Ureter (tissue), 1 donor: ENCODE results near the gene VIT. TPM values are rescaled to one million over a fixed set of nuclear protein-coding genes. Genes with fewer than 3 reads are reported as not detected.
"Not testable (repeated sequence)": the region's sequence is repeated elsewhere in the genome, so short reads cannot be mapped to it uniquely, and the experiment has no call there.

Experiments used
- DNase-seq: peaks from one replicate; pipeline ENCODE4 v3.0.0-alpha.2; 2020; ENCODE audit warnings: low spot score
- total RNA-seq: library from RNA; stranded (reverse); gene quantifications from one replicate; pipeline ENCODE4 v1.2.4, GENCODE V29; 2023
- donor health status: DM: yes; HTN: yes; CAD: no.

VIT gene
- total RNA-seq, 1 donor from 2014 or later = 7.4 TPM

DNA sequence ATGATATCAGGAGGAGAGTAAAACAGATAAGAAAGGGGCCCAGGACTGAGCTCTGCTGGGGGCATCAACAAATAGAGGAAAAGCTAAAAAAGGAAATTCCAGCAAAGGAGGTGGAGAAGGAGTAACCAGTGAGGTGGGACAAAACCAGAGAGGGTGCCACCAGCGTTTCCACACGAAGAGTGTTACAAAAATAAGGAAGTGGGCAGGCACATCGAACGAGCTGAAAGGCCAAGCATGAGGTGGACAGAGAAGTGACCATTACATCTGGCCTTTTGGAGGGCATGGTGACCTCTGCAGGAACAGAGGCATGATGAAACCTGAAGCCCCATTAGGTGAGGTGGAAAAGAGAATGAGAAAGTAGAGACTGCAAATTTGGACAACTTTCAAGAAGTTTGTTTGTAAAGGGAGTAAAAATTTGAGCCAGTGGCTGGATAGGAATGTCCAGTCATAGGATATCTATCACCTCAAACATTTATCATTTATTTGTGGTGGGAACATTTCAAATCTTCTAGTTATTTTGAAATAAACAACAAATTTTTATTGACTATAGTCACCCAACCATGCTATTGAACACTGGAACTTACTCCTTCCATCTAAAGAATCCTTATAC, 18.4 kb upstream of the VIT start:
- no peak for DNase-seq

DNA sequence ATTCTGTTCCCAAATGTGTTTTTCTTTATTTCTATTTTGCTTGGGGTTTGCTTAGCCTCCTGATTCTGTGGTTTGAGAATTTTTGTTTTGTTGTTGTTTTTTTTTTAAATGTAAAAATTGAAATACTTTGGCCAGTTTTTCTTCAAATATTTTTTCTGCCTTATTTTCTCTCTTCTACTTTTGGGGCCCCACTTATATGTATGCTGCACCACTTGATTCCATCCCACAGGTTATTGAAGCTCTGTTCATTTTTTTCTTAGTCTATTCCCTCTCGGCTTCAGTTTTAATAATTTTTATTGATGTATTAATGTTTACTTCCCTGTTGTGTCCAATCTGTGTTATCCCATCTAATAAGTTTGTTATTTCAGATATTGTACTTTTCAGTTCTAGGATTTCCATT, 17.7 kb upstream of the VIT start:
- no peak for DNase-seq

- DNase-seq = no peak
These were observed 16.5 kb upstream of the VIT start for GRCh38 chr2:36680012-36680411.

GRCh38 chr2:36682562-36682961, 13.9 kb upstream of the VIT start:
- DNase-seq = no peak

DNA sequence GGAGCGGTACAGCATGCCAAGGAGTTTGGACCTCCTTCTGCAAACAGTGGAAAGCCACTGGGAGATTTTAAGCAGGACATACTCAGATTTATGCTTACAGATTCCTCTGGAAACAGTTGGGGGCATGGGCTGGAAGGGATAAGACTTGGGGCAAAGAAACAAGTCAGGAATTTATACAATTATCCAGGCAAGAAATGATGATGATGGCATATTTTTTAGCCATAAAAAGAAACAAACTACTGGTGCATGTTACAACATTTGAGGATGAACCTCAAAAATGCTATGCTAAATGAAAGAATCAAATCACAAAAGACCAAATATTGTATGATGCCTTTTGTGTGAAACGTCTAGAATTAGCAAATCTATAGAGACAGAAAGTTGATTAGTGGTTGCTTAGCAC, 13.5 kb upstream of the VIT start:
- no peak for DNase-seq

GRCh38 chr2:36688291-36688690, 8.2 kb upstream of the VIT start:
- DNase-seq = not testable (repeated sequence)

DNA sequence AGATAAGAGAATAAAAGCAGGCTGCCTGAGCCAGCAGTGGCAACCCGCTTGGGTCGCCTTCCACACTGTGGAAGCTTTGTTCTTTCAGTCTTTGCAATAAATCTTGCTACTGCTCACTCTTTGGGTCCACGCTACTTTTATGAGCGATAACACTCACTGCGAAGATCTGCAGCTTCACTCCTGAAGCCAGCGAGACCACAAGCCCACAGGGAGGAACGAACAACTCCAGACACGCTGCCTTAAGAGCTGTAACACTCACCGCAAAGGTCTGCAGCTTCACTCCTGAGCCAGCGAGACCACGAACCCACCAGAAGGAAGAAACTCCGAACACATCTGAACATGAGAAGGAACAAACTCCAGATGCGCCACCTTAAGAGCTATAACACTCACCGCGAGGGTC, 7.5 kb upstream of the VIT start:
- not testable (repeated sequence) for DNase-seq

GRCh38 chr2:36692121-36692520, 4.4 kb upstream of the VIT start:
- DNase-seq = no peak

- no peak for DNase-seq
These were observed 2.7 kb upstream of the VIT start for GRCh38 chr2:36693825-36694224.

DNA sequence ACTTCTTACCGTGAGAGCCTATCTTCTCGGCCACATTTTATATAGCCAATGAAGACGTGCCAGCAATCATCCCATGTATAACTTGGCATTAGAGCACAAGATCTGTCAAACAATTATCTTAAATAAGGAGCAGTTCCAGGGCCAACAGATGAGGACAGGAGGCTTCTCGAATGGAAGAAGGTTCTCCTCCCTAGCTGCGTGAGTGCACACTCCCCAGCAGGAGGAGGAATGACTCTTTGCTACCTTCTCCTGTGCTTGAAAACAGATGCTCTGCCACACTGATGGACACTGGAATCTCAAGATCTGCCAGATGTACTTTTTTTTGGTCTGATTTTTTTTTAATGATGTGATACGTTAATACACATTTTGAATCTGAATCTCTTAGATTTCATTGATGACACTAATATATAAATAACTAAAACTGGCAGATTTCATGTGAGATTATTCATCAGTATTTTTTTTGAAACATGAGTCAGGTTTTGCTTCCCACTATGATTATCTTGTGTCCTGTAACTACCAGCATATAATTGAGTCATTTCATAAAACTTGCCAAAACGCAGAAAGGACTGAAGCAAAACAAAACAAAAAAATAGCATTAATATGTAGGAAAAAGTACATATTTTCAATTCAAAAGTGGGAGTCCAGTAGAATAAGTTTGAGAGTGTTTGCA, 626 bp upstream of the VIT start:
- DNase-seq = no peak

DNA sequence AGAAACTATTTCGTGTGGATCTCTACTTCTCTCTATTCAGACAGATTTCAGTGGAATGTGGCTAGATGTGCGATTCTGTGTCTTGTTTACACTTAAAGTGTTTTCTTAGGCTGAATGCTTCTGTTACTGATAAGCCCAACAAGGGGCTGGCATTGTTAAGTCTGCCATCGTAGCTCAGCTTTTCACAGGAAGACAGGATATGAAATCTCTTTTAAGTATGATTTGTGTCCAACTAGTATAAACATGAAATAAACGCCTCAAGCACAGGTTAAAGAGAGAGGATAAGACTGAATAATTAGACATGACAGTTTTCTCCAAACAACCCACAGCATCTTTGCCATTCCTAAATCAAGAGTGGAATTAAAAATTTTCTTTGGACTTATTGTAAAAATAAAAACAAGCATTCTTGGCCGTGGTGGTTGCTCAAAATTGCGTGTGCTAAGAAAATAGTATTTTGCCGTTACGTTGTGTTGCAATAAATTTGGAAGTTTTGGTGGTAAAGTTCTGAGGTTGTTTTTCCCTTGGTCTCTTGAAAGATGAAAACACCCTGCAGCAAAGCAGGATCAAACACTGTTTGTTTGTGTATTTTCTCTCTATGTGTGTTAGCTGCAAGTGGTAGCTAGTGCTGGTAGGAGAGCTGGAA, 1.0 kb downstream of the VIT start:
- no peak for DNase-seq

- no peak for DNase-seq
These were observed 2.5 kb downstream of the VIT start for GRCh38 chr2:36698993-36699392.

- DNase-seq = no peak
These were observed 3.8 kb downstream of the VIT start for GRCh38 chr2:36700311-36700710.

- no peak for DNase-seq
These were observed 4.9 kb downstream of the VIT start for GRCh38 chr2:36701391-36701795.

- DNase-seq = no peak
These were observed 5.4 kb downstream of the VIT start for GRCh38 chr2:36701918-36702317.

- DNase-seq = no peak
These were observed 6.3 kb downstream of the VIT start for GRCh38 chr2:36702781-36703180.

GRCh38 chr2:36704475-36705150, 8.1 kb downstream of the VIT start:
- DNase-seq = no peak

DNA sequence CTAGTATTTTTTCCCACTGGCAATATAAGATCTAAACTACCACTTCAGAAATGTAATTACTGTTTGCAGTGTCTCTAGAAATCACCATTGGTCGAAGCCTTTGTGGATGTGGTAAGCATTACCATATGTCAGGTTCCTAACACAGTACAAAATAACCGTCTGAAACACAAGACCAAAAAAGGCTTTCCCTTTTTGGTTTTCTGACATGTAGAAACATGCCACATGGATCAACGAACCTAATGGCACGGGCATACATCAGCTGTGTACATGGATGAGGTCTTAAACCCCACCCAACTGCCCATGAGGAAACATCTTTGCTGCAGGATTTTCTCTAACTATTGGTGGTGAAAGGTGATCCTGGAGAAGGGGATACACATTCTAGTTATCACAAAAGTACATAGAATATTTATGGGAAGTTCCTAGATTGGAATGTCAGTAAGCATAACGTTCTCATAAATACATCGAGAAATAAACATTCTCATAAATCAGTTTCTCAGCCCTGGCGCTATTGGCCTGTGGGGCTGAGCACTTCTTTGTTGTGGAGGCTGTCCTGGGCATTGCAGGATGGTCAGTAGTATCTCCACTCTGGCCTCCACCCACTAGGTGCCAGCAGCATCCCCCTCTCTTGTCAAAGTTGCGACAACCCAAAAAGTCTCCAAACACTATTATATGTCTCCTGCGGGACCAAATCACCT, 9.0 kb downstream of the VIT start:
- DNase-seq = no peak

DNA sequence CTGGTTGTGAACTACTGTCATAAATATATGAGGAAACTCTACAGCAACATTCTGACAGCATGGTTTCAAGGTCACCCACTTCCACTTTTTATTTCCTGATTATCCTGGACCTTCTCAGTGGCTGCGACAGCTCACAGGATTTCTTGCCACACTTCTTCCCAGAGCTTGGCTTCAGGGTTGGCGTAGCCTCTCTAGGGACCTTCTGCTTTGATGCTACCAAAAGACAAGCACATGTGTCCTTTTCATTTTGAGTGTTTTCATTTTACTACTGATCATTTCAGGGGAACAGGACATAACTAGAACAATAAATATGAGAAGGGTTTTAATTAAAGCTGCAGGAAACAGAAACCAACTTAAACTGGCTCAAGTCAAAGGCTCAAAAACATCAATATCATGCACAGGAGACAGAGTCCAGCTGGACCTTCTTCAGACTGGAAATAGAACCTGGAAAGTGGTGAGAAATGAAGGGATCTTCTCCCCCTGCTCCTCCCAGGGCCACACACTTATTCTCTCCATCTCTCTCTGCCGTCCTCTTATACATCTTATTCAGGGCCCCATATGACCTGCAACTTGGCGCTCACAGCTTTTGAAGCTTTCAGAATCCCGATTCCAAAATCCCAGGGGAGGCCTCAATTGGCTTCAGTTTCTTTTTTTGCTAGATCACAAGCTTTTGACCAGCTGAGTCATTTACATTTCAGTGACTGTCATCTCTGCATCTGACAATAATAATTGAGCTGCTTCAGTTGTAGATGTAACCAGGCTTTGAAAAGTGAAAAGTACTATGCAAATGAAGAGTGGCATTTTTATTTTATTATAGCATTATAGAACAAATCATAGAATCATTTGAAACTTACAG, 9.7 kb downstream of the VIT start:
- no peak for DNase-seq

DNA sequence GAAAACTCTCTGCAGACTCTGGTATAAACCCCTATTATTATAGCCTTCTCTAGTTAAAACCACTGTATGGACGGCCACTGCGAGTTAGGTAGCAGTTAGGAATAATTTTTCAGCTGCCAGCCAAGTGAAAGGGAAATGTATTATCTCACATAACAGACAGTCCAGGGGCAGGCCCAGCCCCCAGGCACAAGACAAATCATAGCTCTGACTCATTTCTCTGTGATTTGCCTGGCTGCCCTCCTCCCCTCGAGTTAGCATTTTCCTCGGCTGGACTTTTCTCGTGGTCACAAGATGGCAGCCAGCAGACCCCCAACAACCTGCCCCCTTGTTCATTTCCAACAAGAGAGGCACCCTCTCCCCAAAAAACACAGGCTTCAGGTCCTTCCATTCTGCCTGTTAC, 10.5 kb downstream of the VIT start:
- DNase-seq = no peak

- DNase-seq = no peak
These were observed 11.7 kb downstream of the VIT start for GRCh38 chr2:36708041-36708741.
